ENCODE results near the gene KRCC1. TPM values are rescaled to one million over a fixed set of nuclear protein-coding genes. Genes with fewer than 3 reads are reported as not detected.

Gene KRCC1
- total and polyA plus RNA-seq, 7 experiments from 2014 or later, result 7.1 to 33.9 (median 29.3) TPM

- no peak overlapping the region for H3K4me3 Mint-ChIP-seq
- CTCF ChIA-PET, result interaction anchor here (0.6 kb wide), 1 partner anchor 41 kb away, joined by 3 read pairs; no protein-coding TSS in a partner anchor
- no peaks in the 10 kb centered on the region for H3K36me3 ChIP-seq (ENCODE audit: control insufficient read depth in 2 of 3, insufficient read depth in 3 of 3, low read length in 3 of 3)
These were observed 13.1 kb downstream of the KRCC1 start for GRCh38 chr2:88042476-88042875.

DNA sequence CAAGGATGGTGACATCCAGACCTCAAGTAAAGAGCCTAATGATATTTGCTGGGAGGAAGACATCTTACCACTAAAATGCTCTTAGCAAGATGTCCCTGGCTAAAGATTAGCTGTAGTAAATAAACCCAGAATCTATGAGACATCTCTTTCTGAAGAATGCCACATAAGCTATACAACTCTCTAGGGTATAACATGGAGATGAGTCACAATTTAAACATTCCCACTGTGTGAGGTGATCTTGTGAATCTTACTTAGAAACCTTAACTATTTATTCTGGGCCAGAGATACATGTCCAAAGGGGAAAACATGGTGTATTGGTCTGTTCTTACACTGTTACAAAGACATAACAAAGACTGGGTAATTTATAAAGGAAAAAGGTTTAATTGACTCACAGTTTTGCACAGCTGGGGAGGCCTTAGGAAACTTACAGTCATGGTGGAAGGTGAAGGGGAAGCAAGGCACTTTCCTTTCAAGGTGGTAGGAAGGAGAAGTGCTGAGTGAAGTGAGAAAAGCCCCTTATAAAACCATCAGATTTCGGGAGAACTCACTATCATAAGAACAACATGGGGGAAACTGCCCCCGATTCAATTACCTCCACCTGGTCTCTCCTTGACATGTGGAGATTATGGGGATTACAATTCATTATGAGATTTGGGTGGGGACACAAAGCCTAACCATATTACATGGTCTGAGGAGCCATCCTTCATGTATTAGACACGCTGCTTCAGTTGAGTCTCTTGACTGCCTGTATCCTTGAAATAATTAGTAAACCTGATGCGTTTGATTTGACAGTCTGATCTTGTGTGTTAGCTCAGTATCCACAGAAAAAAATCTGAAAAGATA lies 17.1 kb downstream of the KRCC1 start:
- Mint-ChIP-seq H3K36me3 (peaks cover 5 to 49% (median 33%) of the 10 kb centered on the region in 5 donors), H3K27ac (no peak overlapping the region), H3K4me1 (peaks cover 13 to 67% (median 44%) of the 10 kb centered on the region in 7 donors), H3K9me3 (no peaks in the 10 kb centered on the region), H3K4me3 (no peak overlapping the region), H3K27me3 (no peaks in the 10 kb centered on the region)
- ChIA-PET CTCF (interaction anchor here (0.6 to 0.7 kb wide), 2 partner anchors 11 to 924 kb away, joined by 3 read pairs; no protein-coding TSS in a partner anchor), POLR2A (interaction anchor here (1.0 to 1.8 kb wide), 2 partner anchors 8 to 21 kb away, joined by 3 to 4 read pairs; no protein-coding TSS in a partner anchor)
- intact Hi-C loops (cut with micrococcal nuclease), result no loop called here
- ATAC-seq (no peak), DNase-seq (no peak)
- Histone ChIP-seq H3K9me3 (ENCODE audit: control insufficient read depth in 2 of 3, low read length in 3 of 3) (no peaks in the 10 kb centered on the region), H3K4me3 (ENCODE audit: low read length) (no peak overlapping the region), H3K4me1 (ENCODE audit: control insufficient read depth in 2 of 2, insufficient read depth in 2 of 2, low read length in 2 of 2) (no peaks in the 10 kb centered on the region), H3K36me3 (ENCODE audit: control insufficient read depth in 2 of 3, insufficient read depth in 3 of 3, low read length in 3 of 3) (peaks cover 0 to 11% (median 3%) of the 10 kb centered on the region in 3 experiments), H3K27me3 (ENCODE audit: control insufficient read depth in 2 of 2, insufficient read depth in 2 of 2, low read length in 2 of 2) (no peaks in the 10 kb centered on the region), H3K27ac (ENCODE audit: low read depth, low read length) (no peak overlapping the region)

More at GRCh38 chr2:88042476-88042875, 13.1 kb downstream of the KRCC1 start:
- H3K4me1 ChIP-seq (ENCODE audit: control insufficient read depth in 2 of 2, insufficient read depth in 2 of 2, low read length in 2 of 2), result no peaks in the 10 kb centered on the region
- no peak overlapping the region for H3K4me3 ChIP-seq (ENCODE audit: low read length)
- peak overlapping the region in 1 of 9 donors; percentile 28 for H3K27ac Mint-ChIP-seq
- POLR2A ChIA-PET, result interaction anchor here (0.7 kb wide), 2 partner anchors 16 to 216 kb away, joined by 3 read pairs; no protein-coding TSS in a partner anchor
- no peaks in the 10 kb centered on the region for H3K27me3 ChIP-seq (ENCODE audit: control insufficient read depth in 2 of 2, insufficient read depth in 2 of 2, low read length in 2 of 2)
- H3K4me1 Mint-ChIP-seq, result peaks cover 14 to 71% (median 40%) of the 10 kb centered on the region in 7 donors
- H3K36me3 Mint-ChIP-seq, result peaks cover 0 to 35% (median 18%) of the 10 kb centered on the region in 5 donors
- ATAC-seq (no peak), DNase-seq (no peak)
- H3K9me3 Mint-ChIP-seq, result no peaks in the 10 kb centered on the region
- H3K27ac ChIP-seq (ENCODE audit: low read depth, low read length), result no peak overlapping the region
- intact Hi-C loops (cut with micrococcal nuclease), result no loop called here
- no peaks in the 10 kb centered on the region for H3K9me3 ChIP-seq (ENCODE audit: control insufficient read depth in 2 of 3, low read length in 3 of 3)
- H3K27me3 Mint-ChIP-seq, result no peaks in the 10 kb centered on the region

- no peak overlapping the region for H3K27ac Mint-ChIP-seq
- H3K27me3 Mint-ChIP-seq, result no peaks in the 10 kb centered on the region
- ChIA-PET POLR2A (interaction anchor here (1.8 kb wide), 1 partner anchor 10 kb away, joined by 4 read pairs; no protein-coding TSS in a partner anchor), CTCF (interaction anchor here (1.0 kb wide), 1 partner anchor 24 kb away, joined by 3 read pairs; no protein-coding TSS in a partner anchor)
- H3K4me1 Mint-ChIP-seq, result peaks cover 5 to 54% (median 36%) of the 10 kb centered on the region in 7 donors
- peaks cover 0 to 11% (median 7%) of the 10 kb centered on the region in 3 experiments for H3K36me3 ChIP-seq (ENCODE audit: control insufficient read depth in 2 of 3, insufficient read depth in 3 of 3, low read length in 3 of 3)
- intact Hi-C loops (cut with micrococcal nuclease), result loop anchor here in 1 of 2 donors (2.0 kb wide), 1 partner anchor 16 kb away; no protein-coding TSS in a partner anchor
- no peak overlapping the region for H3K4me3 Mint-ChIP-seq
- H3K9me3 Mint-ChIP-seq, result no peaks in the 10 kb centered on the region
- no peaks in the 10 kb centered on the region for H3K9me3 ChIP-seq (ENCODE audit: control insufficient read depth in 2 of 3, low read length in 3 of 3)
- peaks cover 5 to 51% (median 40%) of the 10 kb centered on the region in 5 donors for H3K36me3 Mint-ChIP-seq
- no peaks in the 10 kb centered on the region for H3K4me1 ChIP-seq (ENCODE audit: control insufficient read depth in 2 of 2, insufficient read depth in 2 of 2, low read length in 2 of 2)
- DNase-seq, result no peak
- H3K27me3 ChIP-seq (ENCODE audit: control insufficient read depth in 2 of 2, insufficient read depth in 2 of 2, low read length in 2 of 2), result no peaks in the 10 kb centered on the region
- no peak overlapping the region for H3K27ac ChIP-seq (ENCODE audit: low read depth, low read length)
- no peak overlapping the region for H3K4me3 ChIP-seq (ENCODE audit: low read length)
- no peak for ATAC-seq
These were observed 19.0 kb downstream of the KRCC1 start for GRCh38 chr2:88036606-88037005.

DNA sequence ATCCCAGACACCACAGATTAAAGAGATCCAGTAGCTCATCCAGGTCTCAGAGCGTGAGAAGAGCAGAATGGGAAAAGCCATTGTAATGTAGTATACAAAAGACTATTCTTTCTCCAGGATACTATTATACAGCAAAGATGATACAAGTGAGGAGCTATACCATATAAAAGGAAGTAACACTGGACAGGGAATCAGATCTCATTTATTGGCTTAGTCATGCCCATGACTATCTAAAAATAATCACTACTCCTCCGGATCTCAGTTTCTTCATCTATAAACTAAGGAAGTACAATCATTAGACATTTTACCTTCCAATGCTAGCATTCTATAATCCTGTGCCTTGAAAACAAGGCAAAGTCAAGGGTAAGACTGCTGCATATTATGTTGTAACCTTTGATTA lies 19.4 kb downstream of the KRCC1 start:
- DNase-seq (no peak), ATAC-seq (no peak)
- H3K27ac ChIP-seq (ENCODE audit: low read depth, low read length), result no peak overlapping the region
- Mint-ChIP-seq H3K27me3 (no peaks in the 10 kb centered on the region), H3K4me3 (no peak overlapping the region), H3K36me3 (peaks cover 5 to 51% (median 40%) of the 10 kb centered on the region in 5 donors), H3K9me3 (no peaks in the 10 kb centered on the region), H3K27ac (peak overlapping the region in 1 of 9 donors; percentile 48), H3K4me1 (peaks cover 5 to 50% (median 34%) of the 10 kb centered on the region in 7 donors)
- H3K9me3 ChIP-seq (ENCODE audit: control insufficient read depth in 2 of 3, low read length in 3 of 3), result no peaks in the 10 kb centered on the region
- no peaks in the 10 kb centered on the region for H3K4me1 ChIP-seq (ENCODE audit: control insufficient read depth in 2 of 2, insufficient read depth in 2 of 2, low read length in 2 of 2)
- H3K36me3 ChIP-seq (ENCODE audit: control insufficient read depth in 2 of 3, insufficient read depth in 3 of 3, low read length in 3 of 3), result peaks cover 0 to 11% (median 7%) of the 10 kb centered on the region in 3 experiments
- H3K27me3 ChIP-seq (ENCODE audit: control insufficient read depth in 2 of 2, insufficient read depth in 2 of 2, low read length in 2 of 2), result no peaks in the 10 kb centered on the region
- CTCF ChIA-PET, result no interaction called here
- POLR2A ChIA-PET, result interaction anchor here (0.5 kb wide), 1 partner anchor 8 kb away, joined by 6 read pairs; no protein-coding TSS in a partner anchor
- intact Hi-C loops (cut with micrococcal nuclease), result loop anchor here in 1 of 2 donors (2.0 kb wide), 1 partner anchor 17 kb away; no protein-coding TSS in a partner anchor
- no peak overlapping the region for H3K4me3 ChIP-seq (ENCODE audit: low read length)

- ATAC-seq (no peak), DNase-seq (no peak)
- Histone ChIP-seq H3K9me3 (ENCODE audit: control insufficient read depth in 2 of 3, low read length in 3 of 3) (no peaks in the 10 kb centered on the region), H3K36me3 (ENCODE audit: control insufficient read depth in 2 of 3, insufficient read depth in 3 of 3, low read length in 3 of 3) (peaks cover 0 to 25% (median 18%) of the 10 kb centered on the region in 3 experiments), H3K4me3 (ENCODE audit: low read length) (no peak overlapping the region), H3K4me1 (ENCODE audit: control insufficient read depth in 2 of 2, insufficient read depth in 2 of 2, low read length in 2 of 2) (no peaks in the 10 kb centered on the region), H3K27me3 (ENCODE audit: control insufficient read depth in 2 of 2, insufficient read depth in 2 of 2, low read length in 2 of 2) (no peaks in the 10 kb centered on the region), H3K27ac (ENCODE audit: low read depth, low read length) (no peak overlapping the region)
- CTCF ChIA-PET, result no interaction called here
- intact Hi-C loops (cut with micrococcal nuclease), result no loop called here
- POLR2A ChIA-PET, result no interaction called here
- Mint-ChIP-seq H3K27me3 (no peaks in the 10 kb centered on the region), H3K27ac (no peak overlapping the region), H3K4me3 (no peak overlapping the region), H3K9me3 (no peaks in the 10 kb centered on the region), H3K36me3 (peaks cover 13 to 66% (median 46%) of the 10 kb centered on the region in 5 donors), H3K4me1 (peaks cover 3 to 36% (median 25%) of the 10 kb centered on the region in 7 donors)
These were observed 23.4 kb downstream of the KRCC1 start for GRCh38 chr2:88032070-88032702.

DNA sequence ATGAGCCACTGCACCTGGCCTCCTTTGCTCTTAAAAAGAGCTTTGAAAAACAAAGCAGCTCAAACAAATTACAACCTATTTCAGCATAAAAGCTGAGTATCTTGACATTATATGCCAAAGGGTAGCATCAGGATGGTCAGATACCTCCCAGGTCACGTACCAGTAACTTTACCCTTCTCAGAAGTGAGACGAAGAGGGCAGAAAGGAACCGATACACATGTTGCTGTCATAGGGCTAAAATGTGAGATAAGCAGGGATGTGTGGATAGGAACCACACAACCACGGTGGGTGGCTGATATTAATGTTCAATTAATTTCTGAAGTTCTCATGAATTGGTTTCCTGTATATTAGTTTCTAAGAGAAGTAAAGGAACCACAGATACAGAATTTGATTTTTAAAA lies 26.7 kb downstream of the KRCC1 start:
- Histone ChIP-seq H3K4me3 (ENCODE audit: low read length) (no peak overlapping the region), H3K27ac (ENCODE audit: low read depth, low read length) (no peak overlapping the region), H3K4me1 (ENCODE audit: control insufficient read depth in 2 of 2, insufficient read depth in 2 of 2, low read length in 2 of 2) (no peaks in the 10 kb centered on the region), H3K27me3 (ENCODE audit: control insufficient read depth in 2 of 2, insufficient read depth in 2 of 2, low read length in 2 of 2) (no peaks in the 10 kb centered on the region), H3K9me3 (ENCODE audit: control insufficient read depth in 2 of 3, low read length in 3 of 3) (no peaks in the 10 kb centered on the region), H3K36me3 (ENCODE audit: control insufficient read depth in 2 of 3, insufficient read depth in 3 of 3, low read length in 3 of 3) (peaks cover 0 to 17% (median 16%) of the 10 kb centered on the region in 3 experiments)
- peak overlapping the region in 2 of 9 donors; percentile 31 to 93 for H3K27ac Mint-ChIP-seq
- intact Hi-C loops (cut with micrococcal nuclease), result no loop called here
- H3K36me3 Mint-ChIP-seq, result peaks cover 9 to 54% (median 35%) of the 10 kb centered on the region in 5 donors
- ChIA-PET POLR2A (no interaction called here), CTCF (no interaction called here)
- ATAC-seq (no peak), DNase-seq (no peak)
- no peaks in the 10 kb centered on the region for H3K9me3 Mint-ChIP-seq
- peaks cover 3 to 22% (median 13%) of the 10 kb centered on the region in 7 donors for H3K4me1 Mint-ChIP-seq
- no peaks in the 10 kb centered on the region for H3K27me3 Mint-ChIP-seq
- H3K4me3 Mint-ChIP-seq, result no peak overlapping the region
